ENCODE measurements around the gene GPHN.

GPHN gene

GRCh38 chr14:66476964-66477363 is 31.0 kb upstream of the GPHN start:
- TF ChIP-seq CTCF (IDR thresholded peaks at IDR 0.05) = no peak

- no peak for TF ChIP-seq CTCF (IDR thresholded peaks at IDR 0.05)
Measured at GRCh38 chr14:66477567-66477966, 30.4 kb upstream of the GPHN start.

- TF ChIP-seq CTCF (IDR thresholded peaks at IDR 0.05) = no peak
Measured at GRCh38 chr14:66482873-66483272, 25.1 kb upstream of the GPHN start.

- no peak for TF ChIP-seq CTCF (IDR thresholded peaks at IDR 0.05)
Measured at GRCh38 chr14:66483322-66483721, 24.6 kb upstream of the GPHN start.

- TF ChIP-seq CTCF (IDR thresholded peaks at IDR 0.05) = no peak
Measured at GRCh38 chr14:66485029-66485428, 22.9 kb upstream of the GPHN start.

GRCh38 chr14:66485910-66486421 is 22.0 kb upstream of the GPHN start, which contains the start of gene CCDC196:
TSS of gene CCDC196 (plus strand) at chr14:66486371. CDS start at chr14:66486503, 132 bp downstream.
- no peak for TF ChIP-seq CTCF (IDR thresholded peaks at IDR 0.05)

GRCh38 chr14:66487164-66487563 is 20.8 kb upstream of the GPHN start:
- no peak for TF ChIP-seq CTCF (IDR thresholded peaks at IDR 0.05)
